HCT116 (cell line): Measurements from ENCODE around the gene KIAA1671.

Source experiments
- CEBPB ChIP-seq: IDR thresholded peaks from 2 replicates; pipeline ENCODE4 v1.6.1; 2012; ENCODE audit warnings: low read depth
- EZH2 ChIP-seq: fragments of 200-600 bp; sonication (generic); IDR thresholded peaks from 2 replicates; pipeline ENCODE4 v1.6.1; 2017; ENCODE audit warnings: antibody characterized with exemption, mixed run types
- EZH2phosphoT487 ChIP-seq: fragments of 200-600 bp; IDR thresholded peaks from 2 replicates; pipeline ENCODE4 v1.6.1; 2018; ENCODE audit warnings: antibody characterized with exemption, borderline replicate concordance
- FOSL1 ChIP-seq: IDR thresholded peaks from 2 replicates; pipeline ENCODE4 v1.6.1; 2012; ENCODE audit warnings: low read depth
- JUND ChIP-seq: IDR thresholded peaks from 2 replicates; pipeline ENCODE4 v1.6.1; 2012
- POLR2A ChIP-seq: IDR thresholded peaks from 2 replicates; pipeline ENCODE4 v1.7.0; 2011; ENCODE audit warnings: borderline replicate concordance; ENCODE audit not compliant: insufficient read depth, insufficient read length; ENCODE audit errors: extremely low read depth
- POLR2AphosphoS5 ChIP-seq: IDR thresholded peaks from 2 replicates; pipeline ENCODE4 v1.6.1; 2011; ENCODE audit warnings: mild to moderate bottlenecking, low read depth, low read length, moderate library complexity
- TF ChIP-seq, protein P1 (sequence below), 3 experiments: fragments of 200-600 bp in 1 of 3; sonication (generic) in 1 of 3; IDR thresholded peaks in 2 of 3; conservative IDR thresholded peaks in 1 of 3; 2 replicates each; pipeline ENCODE4 v1.5.1; 2012 to 2017; ENCODE audit warnings: low read depth in 2 of 3, low read length in 2 of 3, antibody characterized with exemption in 1 of 3, borderline replicate concordance in 1 of 3, control low read depth in 1 of 3, mild to moderate bottlenecking in 1 of 3, mixed read lengths in 1 of 3, mixed run types in 1 of 3, moderate library complexity in 1 of 3; ENCODE audit not compliant: insufficient read depth in 1 of 3
- TF ChIP-seq, protein P2 (sequence below): IDR thresholded peaks from 2 replicates; pipeline ENCODE4 v1.6.1; 2012; ENCODE audit warnings: low read depth
- TF ChIP-seq, protein P3 (sequence below): IDR thresholded peaks from 2 replicates; pipeline ENCODE4 v1.6.1; 2011; ENCODE audit warnings: mild to moderate bottlenecking, low read length, moderate library complexity; ENCODE audit not compliant: insufficient replicate concordance; ENCODE audit errors: extremely low read depth

DNA sequence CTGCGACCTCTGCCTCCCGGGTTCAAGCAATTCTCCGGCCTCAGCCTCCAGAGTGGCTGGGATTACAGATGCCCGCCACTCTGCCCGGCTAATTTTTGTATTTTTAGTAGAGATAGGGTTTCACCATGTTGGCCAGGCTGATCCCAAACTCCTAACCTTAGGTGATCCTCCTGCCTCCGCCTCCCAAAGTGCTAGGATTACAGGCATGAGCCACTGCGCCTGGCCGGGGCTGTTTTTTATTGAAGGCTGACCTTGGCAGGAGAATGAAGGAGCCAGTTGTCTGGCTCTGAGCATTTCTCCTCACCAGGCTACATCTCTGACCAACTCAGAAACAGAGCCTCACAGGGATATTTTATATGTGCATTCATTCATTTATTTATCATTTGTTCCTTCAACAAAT is 2.3 kb downstream of the KIAA1671 start:
- TF ChIP-seq, protein P1, sequence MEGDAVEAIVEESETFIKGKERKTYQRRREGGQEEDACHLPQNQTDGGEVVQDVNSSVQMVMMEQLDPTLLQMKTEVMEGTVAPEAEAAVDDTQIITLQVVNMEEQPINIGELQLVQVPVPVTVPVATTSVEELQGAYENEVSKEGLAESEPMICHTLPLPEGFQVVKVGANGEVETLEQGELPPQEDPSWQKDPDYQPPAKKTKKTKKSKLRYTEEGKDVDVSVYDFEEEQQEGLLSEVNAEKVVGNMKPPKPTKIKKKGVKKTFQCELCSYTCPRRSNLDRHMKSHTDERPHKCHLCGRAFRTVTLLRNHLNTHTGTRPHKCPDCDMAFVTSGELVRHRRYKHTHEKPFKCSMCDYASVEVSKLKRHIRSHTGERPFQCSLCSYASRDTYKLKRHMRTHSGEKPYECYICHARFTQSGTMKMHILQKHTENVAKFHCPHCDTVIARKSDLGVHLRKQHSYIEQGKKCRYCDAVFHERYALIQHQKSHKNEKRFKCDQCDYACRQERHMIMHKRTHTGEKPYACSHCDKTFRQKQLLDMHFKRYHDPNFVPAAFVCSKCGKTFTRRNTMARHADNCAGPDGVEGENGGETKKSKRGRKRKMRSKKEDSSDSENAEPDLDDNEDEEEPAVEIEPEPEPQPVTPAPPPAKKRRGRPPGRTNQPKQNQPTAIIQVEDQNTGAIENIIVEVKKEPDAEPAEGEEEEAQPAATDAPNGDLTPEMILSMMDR (IDR thresholded peaks at IDR 0.05 in 2 of 3, conservative IDR thresholded peaks at IDR 0.05 in 1 of 3; ENCODE audit: borderline replicate concordance in 1 of 3, insufficient read depth in 1 of 3, low read depth in 2 of 3, low read length in 2 of 3) = no peak
- TF ChIP-seq FOSL1 (no peak), POLR2A (no peak), JUND (no peak), CEBPB (no peak), EZH2 (no peak), EZH2phosphoT487 (no peak), POLR2AphosphoS5 (no peak)
- TF ChIP-seq, protein P2, sequence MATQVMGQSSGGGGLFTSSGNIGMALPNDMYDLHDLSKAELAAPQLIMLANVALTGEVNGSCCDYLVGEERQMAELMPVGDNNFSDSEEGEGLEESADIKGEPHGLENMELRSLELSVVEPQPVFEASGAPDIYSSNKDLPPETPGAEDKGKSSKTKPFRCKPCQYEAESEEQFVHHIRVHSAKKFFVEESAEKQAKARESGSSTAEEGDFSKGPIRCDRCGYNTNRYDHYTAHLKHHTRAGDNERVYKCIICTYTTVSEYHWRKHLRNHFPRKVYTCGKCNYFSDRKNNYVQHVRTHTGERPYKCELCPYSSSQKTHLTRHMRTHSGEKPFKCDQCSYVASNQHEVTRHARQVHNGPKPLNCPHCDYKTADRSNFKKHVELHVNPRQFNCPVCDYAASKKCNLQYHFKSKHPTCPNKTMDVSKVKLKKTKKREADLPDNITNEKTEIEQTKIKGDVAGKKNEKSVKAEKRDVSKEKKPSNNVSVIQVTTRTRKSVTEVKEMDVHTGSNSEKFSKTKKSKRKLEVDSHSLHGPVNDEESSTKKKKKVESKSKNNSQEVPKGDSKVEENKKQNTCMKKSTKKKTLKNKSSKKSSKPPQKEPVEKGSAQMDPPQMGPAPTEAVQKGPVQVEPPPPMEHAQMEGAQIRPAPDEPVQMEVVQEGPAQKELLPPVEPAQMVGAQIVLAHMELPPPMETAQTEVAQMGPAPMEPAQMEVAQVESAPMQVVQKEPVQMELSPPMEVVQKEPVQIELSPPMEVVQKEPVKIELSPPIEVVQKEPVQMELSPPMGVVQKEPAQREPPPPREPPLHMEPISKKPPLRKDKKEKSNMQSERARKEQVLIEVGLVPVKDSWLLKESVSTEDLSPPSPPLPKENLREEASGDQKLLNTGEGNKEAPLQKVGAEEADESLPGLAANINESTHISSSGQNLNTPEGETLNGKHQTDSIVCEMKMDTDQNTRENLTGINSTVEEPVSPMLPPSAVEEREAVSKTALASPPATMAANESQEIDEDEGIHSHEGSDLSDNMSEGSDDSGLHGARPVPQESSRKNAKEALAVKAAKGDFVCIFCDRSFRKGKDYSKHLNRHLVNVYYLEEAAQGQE = no peak
- TF ChIP-seq, protein P3, sequence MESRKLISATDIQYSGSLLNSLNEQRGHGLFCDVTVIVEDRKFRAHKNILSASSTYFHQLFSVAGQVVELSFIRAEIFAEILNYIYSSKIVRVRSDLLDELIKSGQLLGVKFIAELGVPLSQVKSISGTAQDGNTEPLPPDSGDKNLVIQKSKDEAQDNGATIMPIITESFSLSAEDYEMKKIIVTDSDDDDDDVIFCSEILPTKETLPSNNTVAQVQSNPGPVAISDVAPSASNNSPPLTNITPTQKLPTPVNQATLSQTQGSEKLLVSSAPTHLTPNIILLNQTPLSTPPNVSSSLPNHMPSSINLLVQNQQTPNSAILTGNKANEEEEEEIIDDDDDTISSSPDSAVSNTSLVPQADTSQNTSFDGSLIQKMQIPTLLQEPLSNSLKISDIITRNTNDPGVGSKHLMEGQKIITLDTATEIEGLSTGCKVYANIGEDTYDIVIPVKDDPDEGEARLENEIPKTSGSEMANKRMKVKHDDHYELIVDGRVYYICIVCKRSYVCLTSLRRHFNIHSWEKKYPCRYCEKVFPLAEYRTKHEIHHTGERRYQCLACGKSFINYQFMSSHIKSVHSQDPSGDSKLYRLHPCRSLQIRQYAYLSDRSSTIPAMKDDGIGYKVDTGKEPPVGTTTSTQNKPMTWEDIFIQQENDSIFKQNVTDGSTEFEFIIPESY = no peak
